ENCODE data around the gene AXIN1.

Gene AXIN1

DNA sequence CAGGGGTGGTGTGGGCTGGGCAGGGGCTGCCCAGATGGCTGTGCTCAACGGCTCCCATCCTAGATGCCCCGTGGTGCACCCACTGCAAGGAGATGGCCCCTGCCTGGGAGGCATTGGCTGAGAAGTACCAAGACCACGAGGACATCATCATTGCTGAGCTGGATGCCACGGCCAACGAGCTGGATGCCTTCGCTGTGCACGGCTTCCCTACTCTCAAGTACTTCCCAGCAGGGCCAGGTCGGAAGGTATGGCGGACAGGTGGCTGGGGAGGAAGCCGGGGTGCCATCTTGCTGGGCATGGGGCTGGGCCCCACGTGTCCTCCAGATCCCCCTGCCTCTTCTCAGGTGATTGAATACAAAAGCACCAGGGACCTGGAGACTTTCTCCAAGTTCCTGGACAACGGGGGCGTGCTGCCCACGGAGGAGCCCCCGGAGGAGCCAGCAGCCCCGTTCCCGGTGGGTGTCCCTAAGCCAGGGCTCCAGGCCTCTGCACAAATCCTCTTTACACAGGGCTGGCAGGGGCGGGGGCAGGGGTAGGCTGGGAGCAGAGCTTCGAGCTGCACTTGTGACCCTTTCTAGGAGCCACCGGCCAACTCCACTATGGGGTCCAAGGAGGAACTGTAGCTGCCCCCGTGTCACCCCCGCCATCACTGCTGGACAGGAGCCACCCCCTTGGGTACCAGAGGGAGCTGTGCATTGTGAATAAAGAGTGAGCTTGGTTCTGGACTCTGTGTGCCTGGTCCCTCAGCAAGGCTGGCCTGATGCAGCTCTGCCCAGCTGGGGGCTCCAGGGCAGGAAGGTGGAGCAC lies 65.8 kb downstream of the AXIN1 start:
- H3K4me1 ChIP-seq (ENCODE audit: control insufficient read depth in 1 of 2, insufficient read depth in 1 of 2, low read depth in 1 of 2, low read length in 1 of 2) = no peaks in the 10 kb centered on the region
- no peaks in the 10 kb centered on the region for H3K9me3 ChIP-seq
- no peak overlapping the region for H3K27ac ChIP-seq
- H3K4me3 ChIP-seq (ENCODE audit: low read depth in 1 of 2, low read length in 1 of 2) = no peak overlapping the region
- TF ChIP-seq, protein P1, sequence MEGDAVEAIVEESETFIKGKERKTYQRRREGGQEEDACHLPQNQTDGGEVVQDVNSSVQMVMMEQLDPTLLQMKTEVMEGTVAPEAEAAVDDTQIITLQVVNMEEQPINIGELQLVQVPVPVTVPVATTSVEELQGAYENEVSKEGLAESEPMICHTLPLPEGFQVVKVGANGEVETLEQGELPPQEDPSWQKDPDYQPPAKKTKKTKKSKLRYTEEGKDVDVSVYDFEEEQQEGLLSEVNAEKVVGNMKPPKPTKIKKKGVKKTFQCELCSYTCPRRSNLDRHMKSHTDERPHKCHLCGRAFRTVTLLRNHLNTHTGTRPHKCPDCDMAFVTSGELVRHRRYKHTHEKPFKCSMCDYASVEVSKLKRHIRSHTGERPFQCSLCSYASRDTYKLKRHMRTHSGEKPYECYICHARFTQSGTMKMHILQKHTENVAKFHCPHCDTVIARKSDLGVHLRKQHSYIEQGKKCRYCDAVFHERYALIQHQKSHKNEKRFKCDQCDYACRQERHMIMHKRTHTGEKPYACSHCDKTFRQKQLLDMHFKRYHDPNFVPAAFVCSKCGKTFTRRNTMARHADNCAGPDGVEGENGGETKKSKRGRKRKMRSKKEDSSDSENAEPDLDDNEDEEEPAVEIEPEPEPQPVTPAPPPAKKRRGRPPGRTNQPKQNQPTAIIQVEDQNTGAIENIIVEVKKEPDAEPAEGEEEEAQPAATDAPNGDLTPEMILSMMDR (IDR thresholded peaks at IDR 0.05) = no peak
- peaks cover 55% of the 10 kb centered on the region for H3K36me3 ChIP-seq
- peaks cover 19% of the 10 kb centered on the region for H3K27me3 ChIP-seq

DNA sequence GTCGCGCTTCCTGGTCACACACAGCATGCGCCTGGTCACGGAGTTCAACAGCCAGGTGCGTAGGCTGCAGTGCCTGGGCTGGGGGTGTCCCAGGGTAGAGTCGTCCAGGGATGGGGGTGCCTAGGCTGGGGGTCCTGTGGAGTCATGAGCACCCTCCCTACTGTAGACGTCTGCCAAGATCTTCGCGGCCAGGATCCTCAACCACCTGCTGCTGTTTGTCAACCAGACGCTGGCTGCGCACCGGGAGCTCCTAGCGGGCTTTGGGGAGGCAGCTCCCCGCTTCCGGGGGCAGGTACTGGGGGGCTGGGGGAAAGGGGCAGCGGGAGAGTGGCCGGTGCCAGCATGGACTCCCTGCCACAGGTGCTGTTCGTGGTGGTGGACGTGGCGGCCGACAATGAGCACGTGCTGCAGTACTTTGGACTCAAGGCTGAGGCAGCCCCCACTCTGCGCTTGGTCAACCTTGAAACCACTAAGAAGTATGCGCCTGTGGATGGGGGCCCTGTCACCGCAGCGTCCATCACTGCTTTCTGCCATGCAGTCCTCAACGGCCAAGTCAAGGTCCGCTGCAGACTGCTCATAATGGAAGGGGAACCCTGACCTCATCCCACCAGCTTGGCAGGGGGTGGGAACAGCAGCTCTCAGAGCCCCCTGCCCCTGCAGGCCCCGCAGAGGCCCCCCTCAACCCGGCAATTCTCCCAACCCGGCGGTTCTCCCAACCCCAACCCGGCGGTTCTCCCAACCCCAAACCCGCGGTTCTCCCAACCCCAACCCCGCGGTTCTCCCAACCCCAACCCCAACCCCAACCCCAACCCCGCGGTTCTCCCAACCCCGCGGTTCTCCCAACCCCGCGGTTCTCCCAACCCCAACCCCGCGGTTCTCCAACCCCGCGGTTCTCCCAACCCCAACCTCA lies 67.1 kb downstream of the AXIN1 start:
- Histone ChIP-seq H3K4me3 (ENCODE audit: low read depth in 1 of 2, low read length in 1 of 2) (no peak overlapping the region), H3K9me3 (no peaks in the 10 kb centered on the region), H3K36me3 (peaks cover 42% of the 10 kb centered on the region), H3K4me1 (ENCODE audit: control insufficient read depth in 1 of 2, insufficient read depth in 1 of 2, low read depth in 1 of 2, low read length in 1 of 2) (peaks cover 0 to 4% of the 10 kb centered on the region in 2 experiments), H3K27ac (no peak overlapping the region), H3K27me3 (peaks cover 31% of the 10 kb centered on the region)
- TF ChIP-seq, protein P1 (IDR thresholded peaks at IDR 0.05) = no peak

DNA sequence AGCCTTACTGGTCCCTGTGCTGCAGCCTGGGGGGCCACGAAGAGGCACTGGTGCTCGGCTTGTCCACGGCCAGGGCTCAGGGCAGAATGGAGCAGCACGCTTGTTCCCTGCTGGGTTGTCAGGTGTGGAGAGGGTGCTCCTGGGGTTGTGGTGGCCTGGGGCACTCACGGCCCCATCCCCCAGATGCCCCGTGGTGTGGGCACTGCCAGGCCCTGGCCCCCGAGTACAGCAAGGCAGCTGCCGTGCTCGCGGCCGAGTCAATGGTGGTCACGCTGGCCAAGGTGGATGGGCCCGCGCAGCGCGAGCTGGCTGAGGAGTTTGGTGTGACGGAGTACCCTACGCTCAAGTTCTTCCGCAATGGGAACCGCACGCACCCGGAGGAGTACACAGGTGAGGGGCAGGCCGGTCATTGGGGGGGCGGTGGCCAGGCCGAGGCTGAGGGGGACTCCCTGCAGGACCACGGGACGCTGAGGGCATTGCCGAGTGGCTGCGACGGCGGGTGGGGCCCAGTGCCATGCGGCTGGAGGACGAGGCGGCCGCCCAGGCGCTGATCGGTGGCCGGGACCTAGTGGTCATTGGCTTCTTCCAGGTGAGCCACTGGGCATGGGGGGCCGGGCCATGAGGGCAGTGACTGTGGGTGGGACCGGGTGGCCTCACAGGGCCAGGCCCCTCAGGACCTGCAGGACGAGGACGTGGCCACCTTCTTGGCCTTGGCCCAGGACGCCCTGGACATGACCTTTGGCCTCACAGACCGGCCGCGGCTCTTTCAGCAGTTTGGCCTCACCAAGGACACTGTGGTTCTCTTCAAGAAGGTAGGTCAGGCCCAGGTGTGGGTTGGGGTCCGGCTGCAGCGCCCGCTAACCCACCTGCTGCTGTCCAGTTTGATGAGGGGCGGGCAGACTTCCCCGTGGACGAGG lies 68.1 kb downstream of the AXIN1 start:
- H3K4me3 ChIP-seq (ENCODE audit: low read depth in 1 of 2, low read length in 1 of 2) = no peak overlapping the region
- peaks cover 39% of the 10 kb centered on the region for H3K27me3 ChIP-seq
- H3K4me1 ChIP-seq (ENCODE audit: control insufficient read depth in 1 of 2, insufficient read depth in 1 of 2, low read depth in 1 of 2, low read length in 1 of 2) = peaks cover 0 to 4% of the 10 kb centered on the region in 2 experiments
- peaks cover 33% of the 10 kb centered on the region for H3K36me3 ChIP-seq
- H3K27ac ChIP-seq = no peak overlapping the region
- H3K9me3 ChIP-seq = no peaks in the 10 kb centered on the region
- TF ChIP-seq, protein P1 (IDR thresholded peaks at IDR 0.05) = no peak

DNA sequence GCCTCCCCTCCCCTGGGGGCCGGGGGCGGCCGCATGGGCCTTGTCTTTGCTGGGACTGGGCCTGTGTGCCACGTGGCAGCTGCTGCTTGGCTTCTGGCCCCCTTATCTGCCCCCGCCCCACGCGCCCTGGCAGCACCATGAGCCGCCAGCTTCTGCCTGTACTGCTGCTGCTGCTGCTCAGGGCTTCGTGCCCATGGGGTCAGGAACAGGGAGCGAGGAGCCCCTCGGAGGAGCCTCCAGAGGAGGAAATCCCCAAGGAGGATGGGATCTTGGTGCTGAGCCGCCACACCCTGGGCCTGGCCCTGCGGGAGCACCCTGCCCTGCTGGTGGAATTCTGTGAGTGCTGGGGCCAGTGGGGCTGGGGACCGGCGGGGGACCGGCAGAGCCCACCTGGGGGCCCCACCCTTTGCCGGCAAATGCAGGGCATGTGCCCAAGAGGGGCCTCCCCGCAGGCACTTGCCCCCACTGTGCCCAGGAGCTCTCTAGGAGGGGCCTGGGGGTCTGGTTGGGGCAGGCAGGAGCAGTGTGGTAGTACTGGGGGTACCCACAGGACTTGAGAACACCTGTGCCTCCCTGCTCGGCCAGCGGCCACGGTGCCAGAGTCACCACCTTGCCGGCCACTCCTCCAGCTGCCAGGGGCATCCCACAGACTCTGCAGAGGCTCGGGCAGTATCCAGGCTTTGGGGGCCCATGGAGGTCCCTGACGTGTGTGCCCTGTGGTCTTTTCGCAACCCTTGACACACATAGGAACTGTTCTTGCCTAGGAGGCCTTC lies 69.3 kb downstream of the AXIN1 start, which contains the start of gene PDIA2:
Gene PDIA2, plus strand, starts transcription at position 132 of the 773 bp plus-strand sequence. Its CDS starts 6 bp downstream, at position 138.
- Histone ChIP-seq H3K9me3 (no peaks in the 10 kb centered on the region), H3K27me3 (peaks cover 51% of the 10 kb centered on the region), H3K4me3 (ENCODE audit: low read depth in 1 of 2, low read length in 1 of 2) (no peak within 1 kb of the TSS), H3K36me3 (peaks cover 21% of the 10 kb centered on the region), H3K27ac (no peak within 1 kb of the TSS), H3K4me1 (ENCODE audit: control insufficient read depth in 1 of 2, insufficient read depth in 1 of 2, low read depth in 1 of 2, low read length in 1 of 2) (peaks cover 0 to 4% of the 10 kb centered on the region in 2 experiments)
- TF ChIP-seq, protein P1 (IDR thresholded peaks at IDR 0.05) = no peak
